Stimulated activated CD8-positive, alpha-beta memory T cell treated with anti-CD3 and anti-CD28 coated beads, Interleukin-12 subunit alpha, Interleukin-12 subunit beta, amount 100 ng/mL, for 4 hours (primary cell): ENCODE measurements around the gene PLBD2.

Experiments used
- DNase-seq: peaks from one replicate; pipeline ENCODE4 v3.0.0-alpha.2; 2020; ENCODE audit warnings: low read depth

The PLBD2 gene, protein sequence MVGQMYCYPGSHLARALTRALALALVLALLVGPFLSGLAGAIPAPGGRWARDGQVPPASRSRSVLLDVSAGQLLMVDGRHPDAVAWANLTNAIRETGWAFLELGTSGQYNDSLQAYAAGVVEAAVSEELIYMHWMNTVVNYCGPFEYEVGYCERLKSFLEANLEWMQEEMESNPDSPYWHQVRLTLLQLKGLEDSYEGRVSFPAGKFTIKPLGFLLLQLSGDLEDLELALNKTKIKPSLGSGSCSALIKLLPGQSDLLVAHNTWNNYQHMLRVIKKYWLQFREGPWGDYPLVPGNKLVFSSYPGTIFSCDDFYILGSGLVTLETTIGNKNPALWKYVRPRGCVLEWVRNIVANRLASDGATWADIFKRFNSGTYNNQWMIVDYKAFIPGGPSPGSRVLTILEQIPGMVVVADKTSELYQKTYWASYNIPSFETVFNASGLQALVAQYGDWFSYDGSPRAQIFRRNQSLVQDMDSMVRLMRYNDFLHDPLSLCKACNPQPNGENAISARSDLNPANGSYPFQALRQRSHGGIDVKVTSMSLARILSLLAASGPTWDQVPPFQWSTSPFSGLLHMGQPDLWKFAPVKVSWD

DNA sequence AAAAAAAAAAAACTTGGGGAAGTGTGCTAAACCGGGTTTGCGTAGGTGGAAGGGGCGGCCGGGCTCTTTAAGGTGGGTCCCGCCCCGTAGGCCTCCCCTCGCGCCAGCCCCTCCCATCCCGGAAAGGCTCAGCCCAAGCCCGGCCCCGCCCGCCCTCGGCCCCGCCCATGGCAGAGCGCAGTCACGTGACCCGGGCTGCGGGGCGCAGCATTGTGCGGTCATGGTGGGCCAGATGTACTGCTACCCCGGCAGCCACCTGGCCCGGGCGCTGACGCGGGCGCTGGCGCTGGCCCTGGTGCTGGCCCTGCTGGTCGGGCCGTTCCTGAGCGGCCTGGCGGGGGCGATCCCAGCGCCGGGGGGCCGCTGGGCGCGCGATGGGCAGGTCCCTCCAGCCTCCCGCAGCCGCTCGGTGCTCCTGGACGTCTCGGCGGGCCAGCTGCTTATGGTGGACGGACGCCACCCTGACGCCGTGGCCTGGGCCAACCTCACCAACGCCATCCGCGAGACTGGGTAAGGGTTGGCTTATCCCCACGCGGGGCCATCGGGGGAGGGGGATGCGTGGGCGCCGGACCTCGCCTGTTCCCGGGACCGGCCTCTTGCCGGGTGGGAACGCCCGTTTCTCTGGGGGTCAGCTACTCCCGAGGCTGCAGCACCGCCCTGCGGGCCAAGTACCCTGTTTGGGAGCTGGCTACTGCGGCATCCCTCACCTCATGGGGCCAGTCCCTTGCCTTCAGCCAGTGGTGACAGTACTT lies at the start of gene PLBD2:
TSS of gene PLBD2 (plus strand) at position 207 of the 752 bp plus-strand sequence. CDS start at position 221, 14 bp downstream.
- DNase-seq = peak; percentile 91

DNA sequence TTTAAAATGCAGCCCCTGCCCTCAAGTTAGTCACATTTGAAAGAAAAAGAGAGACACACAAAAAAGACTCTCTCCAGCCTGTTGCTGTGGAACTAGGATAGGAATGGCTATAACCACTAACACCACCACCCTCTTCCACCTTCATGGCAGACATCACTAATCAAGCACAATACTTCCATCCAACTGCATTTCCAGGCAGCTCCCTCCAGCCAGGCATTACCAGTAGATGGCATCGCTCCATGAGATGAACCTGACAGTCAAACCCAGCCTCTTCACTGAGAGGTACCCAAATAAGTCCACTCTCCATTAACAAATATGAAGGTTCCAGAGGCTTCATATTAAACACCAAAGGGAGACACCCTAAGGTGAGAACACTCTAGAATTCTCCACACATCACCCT lies 47.9 kb upstream of the PLBD2 start:
- DNase-seq = no peak

DNA sequence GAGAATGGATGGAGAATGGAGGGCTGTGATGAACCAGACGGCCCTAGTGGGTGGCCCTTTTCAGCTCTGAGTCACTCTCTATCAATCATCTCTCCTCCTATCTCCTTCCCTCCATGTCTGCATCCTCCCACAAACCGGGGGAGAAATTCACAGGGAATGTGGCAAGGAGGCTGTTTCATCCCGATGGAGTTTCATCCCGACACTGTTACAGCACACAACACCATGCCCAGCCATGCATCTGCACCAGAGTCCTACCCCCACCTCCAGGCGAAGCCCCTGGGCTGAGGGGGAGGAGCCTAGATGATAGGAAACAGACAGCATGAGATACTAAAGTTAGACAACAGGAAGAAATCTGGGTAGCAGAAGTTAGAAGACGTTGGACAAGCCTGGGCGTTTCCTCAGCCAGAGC lies 44.3 kb upstream of the PLBD2 start:
- no peak for DNase-seq

DNA sequence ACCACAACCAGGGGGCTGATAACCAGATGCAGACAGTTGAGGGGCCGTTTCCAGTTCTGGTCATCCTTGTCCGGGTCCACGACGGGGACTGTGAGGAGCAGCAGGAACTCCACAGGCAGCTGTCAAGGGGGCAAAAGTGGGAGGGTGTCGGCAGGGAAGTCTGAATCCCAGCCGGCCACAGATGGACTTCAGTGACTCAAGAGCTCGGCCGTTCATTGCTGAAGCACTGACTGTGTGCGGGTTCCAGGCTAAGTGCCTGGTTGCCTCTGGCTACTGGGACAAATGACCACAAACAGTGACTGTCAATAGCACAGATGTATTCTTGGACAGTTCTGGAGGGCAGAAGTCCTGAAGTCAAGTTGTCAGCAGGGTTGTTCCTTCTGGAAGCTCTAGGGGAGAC lies 43.0 kb upstream of the PLBD2 start:
- no peak for DNase-seq

DNA sequence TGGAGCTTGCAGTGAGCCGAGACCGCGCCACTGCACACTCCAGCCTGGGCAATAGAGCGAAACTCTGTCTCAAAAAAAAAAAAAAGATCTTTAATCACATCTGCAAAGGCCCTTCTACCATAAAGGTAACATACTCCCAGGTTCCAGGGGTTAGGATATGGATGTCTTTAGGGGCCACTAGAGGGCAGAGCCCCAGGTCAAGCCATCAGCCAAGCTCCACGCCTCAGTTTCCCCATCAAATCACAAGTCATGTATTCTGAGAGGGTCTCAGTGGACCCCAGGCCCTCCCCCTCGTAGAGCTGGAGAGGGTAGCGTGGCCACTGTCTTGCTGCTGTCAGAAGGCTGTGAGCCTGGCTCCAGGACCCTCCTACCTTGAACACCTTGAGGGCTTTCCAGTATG lies 42.2 kb upstream of the PLBD2 start:
- DNase-seq = no peak

DNA sequence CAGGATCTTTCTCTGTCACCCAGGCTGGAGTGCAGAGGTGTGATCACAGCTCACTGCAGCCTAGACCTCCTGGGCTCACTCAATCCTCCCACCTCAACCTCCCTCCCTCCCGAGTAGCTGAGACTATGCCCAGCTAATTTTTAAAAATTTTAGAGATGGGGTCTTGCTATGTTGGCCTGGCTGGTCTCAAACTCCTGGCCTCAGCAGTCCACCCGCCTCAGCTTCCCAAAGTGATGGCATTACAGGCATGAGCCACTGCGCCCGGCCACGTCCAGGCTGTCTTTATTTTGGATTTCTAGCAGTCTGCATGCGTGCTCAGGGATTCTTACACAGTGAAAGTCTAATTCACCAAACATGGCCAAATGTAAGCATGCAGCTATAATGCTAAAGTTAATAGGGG lies 41.3 kb upstream of the PLBD2 start:
- DNase-seq = no peak

DNA sequence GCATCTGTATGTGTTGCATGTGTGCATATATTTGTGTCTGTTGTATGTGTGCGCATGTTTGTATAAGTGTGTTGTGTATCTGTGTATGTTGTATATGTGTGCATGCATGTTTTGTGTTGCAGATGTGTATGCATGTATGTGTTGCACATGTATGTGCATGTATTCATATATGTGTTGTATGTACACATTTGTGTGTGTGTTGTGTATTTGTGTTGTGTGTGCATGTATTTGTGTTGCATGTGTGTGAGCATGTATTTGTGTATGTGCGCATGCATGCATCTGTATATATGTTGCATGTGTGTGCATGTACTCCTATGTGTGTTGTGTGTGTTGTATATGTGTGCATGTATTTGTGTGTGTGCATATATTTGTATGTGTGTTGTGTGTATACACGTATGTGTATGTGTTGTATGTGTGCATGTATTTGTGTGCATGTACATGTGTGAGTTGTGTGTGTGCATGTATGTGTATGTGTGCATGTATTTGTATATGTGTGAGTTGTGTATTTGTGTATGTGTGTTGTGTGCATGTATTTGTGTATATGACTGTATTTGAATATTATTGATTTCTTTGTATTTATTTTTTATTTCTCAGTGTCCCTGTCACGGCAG lies 40.2 kb upstream of the PLBD2 start:
- no peak for DNase-seq

DNA sequence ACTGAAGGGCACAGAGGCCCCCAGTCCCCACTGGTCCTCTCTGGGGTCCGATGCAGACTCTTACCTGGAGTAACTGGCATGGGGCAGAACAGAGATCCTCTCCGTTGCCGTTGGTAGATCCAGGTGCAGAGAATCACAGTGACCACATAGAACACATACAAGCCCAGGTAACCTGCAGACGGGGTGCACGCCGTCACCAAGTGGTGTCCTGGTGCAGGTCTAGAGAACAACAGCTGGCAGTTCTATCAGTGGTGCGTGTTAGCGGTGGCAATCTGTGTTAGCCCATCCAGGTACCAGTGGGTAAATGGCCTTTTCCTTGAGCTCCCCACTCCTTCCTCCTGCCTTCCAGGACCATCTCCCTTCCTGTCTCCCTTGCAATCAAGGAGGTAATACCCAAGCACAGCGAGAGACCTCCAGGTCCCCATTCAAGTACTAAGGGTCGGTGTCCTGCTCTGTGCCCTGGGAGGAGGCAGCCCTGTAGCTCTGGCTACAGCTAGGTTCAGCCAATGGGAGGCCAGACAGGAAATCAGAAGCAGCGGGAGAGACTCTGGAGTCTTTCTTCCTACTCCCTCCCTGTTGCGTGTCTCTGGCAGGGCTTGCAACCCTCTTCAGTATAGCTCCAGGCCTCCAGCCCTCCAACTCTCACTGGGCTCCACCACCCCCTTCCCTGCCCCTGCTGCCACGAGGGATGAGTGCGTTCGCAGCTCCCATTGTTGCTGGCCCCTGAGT lies 39.3 kb upstream of the PLBD2 start:
- DNase-seq = no peak

DNA sequence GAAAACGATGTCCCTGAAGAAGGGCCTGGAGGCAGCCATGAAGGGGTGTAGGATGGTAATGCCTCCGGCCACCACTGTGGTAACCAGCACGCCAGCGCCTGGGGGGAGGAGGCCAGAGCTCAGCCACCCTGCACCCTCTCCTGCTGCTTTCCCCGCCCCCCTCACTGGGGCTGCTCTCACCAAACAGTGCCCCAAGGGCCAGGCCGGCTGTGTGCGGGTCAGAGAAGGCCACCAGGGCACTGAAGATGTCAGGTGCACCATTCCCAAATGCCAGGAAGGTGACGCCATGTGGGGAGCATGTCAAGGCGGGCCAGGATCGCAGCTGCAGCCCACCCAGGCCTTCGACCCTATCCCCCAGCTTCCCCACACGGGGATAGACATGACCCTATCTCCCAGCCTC lies 38.0 kb upstream of the PLBD2 start:
- no peak for DNase-seq

DNA sequence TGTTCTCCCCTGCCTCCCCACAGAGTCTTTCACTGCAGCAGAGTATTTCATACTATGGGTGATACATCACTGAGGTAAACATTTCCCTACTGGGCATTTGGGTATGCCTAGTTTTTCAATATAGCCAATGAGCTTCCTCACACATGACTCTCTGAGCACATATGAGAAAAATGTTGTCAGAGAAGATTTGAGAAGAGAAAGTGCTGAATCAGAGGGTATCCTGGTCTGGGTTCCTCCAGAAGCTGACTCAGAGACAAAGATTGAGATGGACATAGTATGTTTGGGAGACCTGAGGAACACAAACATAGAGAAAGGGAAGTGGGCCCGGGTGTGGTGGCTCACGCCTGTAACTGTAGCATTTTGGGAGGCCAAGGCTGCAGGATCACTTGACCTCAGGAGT lies 36.0 kb upstream of the PLBD2 start:
- no peak for DNase-seq

DNA sequence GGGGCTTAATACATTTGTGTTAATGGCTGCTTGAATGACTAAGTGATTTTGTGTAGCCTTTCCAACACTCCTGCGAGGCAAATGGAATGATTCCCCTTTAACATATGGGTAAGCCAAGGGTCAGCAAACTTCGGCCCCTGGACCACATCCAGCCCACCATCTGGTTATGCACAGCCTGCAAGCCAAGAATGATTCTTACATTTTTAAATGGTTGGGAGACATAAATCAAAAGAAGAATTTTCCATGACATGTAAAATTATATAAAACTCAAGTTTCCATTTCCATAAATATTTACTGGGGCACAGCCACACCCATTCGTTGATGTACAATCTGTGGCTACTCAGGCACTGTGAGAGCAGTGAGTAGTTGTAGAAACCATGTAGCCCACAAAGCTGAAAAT lies 32.5 kb upstream of the PLBD2 start:
- no peak for DNase-seq

DNA sequence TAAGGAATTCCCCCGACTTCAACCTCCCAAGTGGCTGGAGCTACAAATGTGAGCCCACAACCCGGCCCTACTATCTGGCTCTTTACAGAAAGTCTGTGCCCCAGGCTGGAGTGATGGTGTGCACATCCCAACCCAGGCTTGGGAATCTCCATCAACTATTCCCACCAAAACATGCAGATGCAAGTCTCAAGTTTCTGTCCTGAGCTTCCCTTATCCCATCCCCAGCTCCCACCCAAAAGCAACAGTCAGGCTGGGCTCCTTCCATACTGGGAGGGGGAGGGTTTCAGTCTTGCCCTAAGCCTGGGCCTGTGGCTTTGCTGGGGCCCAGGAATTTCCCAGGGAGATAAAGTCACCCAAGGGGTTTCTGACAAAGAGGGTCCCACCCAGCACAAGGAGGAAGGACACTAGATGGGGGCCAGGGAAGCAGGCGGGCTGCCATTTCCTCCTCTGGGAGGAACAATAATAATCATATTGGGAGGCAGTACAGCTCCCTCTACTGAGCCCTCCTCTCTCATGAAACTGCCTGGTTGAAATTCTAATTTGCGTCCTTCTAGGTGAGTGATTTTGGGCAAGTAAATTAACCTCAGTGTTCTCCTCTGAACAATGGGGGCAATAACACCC lies 31.5 kb upstream of the PLBD2 start:
- DNase-seq = no peak

DNA sequence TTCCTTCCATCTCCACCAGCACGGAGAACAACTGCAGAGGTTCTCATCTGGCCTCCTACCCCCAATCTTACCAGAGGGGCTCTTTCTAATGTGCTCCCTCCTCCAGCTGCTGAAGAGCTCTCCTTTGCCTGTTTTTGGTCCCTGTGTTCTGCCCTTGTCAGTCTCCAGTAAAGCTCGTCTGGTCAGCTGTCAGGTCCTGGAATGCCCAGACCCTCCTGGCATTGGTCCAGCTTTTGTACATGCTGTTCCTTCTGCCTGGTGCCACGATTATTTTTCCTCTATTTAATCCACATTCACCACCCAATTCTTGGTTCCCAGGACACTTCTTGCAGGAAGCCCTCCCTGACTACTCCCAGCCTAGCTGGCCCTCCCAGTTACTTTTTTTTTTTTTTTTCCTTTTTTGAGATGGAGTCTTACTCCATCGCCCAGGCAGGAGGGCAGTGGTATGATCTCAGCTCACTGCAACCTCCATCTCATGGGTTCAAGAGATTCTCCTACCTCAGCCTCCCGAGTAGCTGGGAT lies 30.0 kb upstream of the PLBD2 start:
- no peak for DNase-seq

DNA sequence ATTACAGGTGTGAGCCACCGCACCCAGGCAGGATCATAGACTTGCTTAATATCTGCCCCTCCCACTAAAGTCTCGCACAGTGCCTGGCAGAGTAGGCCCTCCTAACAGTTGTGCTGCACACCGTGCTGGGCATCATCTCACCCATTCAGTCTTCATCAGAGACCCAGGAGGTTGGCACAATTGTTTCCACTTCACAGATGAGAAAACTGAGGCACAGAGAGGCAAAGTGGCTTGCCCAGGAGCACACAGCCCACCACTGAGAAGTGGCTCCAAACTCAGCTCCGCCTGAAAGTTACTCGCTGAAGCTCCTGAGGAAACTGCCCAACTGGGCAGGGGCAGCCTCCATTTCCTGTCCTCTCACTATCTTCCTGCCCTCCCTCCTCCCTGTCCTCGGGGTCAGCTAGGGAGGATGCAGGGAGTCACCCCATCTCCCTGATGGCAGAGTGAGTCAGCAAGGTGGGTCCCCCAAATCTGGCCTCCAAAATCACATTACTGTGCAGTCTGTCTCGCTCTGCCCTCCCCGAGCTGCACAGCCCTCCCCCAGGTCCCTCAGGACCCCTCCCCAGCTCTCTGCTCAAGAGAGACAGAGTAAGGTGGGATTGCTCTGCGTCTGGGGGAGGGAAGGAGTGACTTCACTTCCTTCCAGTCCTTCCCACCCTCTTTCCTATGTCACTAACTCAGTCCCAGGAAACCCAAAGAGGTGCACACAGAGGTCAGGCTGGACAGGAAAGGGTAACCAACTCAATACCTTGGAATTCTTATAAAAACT lies 29.2 kb upstream of the PLBD2 start:
- no peak for DNase-seq

DNA sequence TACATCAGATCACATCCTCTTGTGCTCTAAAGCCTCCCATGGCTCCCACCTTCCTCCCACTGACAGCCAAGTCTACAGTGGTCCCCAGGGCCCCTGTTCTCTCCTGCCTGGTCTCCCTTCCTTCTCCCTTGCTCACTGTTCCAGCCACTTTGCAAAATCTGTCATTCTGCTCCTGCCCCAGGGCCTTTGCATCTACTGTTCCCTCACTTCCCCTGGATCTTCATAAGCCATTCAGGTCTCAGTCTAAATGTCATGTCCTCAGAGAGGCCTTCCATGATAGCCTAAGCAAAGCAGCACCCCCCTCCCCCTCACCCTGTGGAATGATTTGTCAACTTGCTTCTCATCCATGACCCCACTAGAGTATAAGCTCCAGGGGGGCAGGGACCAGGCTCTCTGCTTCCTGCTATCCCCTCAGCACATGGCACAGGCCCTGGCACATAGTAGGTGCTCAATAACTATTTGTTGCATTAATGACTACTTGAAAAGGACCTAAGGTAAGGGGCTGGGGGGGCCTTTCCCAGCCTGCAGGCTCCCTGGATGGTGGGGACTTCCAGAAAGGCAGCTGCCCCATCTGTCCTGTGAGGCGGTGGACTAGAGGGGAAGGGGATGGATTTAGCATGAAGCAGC lies 28.5 kb upstream of the PLBD2 start:
- no peak for DNase-seq

DNA sequence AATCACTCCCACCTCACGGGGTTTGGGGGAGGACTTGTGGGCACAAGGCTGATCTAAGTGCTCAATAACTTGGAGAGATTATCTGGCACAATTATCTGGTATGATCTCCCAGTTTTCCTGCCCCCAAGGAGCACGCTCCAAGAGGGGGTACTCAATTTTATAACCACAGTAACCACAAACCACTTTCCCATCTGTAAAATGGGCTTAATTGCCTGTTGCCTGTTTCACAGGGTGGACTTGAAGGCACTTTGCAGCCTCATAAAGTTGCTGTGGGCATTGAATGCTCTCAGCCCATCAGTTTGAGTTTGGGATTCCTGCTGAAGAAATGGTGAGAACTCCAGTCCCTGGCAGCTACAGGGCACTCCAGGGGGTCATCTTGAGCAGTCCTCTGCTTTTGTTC lies 27.9 kb upstream of the PLBD2 start:
- no peak for DNase-seq

DNA sequence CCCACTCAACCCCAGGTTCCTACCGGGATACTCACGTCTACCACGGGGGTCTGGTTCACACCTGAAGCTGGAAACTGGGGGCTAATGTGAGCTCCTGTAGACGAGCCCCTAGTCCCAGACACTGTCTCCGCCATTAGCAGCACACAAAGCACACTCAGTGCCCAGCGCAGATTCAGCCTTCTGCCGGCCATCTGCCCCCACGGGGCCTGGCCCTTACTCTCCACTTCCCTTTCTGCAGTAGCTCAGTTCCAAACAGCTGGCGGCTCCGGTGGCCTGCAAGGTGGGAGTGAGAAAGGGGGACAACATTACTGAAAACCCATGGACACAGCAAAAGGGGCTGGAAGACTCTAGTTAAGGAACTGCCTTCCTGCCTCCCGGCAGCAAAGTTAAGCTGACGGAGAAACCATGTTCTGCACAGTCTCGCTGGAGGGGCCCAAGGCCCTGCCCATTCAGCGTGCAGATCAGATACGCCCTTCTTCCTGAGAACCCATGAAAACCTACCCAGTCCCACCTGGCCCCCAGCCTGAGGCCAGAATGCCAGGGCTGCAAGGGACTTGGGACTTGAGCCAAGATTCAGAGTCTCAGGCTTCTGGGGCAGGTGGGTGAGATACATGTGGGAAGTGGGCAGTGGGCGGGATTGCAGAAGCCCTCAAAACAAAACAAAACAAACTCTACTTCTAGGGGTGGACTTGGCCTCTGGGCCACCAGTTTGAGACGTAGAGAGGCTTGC lies 25.5 kb upstream of the PLBD2 start:
- no peak for DNase-seq

DNA sequence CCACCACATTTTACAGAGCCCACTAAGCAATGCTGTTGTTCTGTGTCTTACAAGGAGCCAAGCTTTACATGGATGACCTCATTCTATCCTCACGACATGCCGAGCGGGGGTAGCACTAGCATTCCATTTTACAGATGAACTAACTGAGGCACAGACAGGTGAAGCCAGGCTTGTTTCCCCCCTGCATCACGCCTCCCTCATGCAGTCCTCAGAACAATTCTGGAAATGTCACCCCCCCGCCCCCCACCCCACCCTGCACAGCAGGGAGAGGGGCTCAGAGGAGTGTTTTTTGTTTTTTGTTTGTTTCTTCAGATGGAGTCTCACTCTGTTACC lies 25.0 kb upstream of the PLBD2 start:
- DNase-seq = no peak
